Mucosa of stomach (tissue), 1 donor: Measurements from ENCODE around the gene IL32.

Experiments used
- H3K27me3 ChIP-seq: one replicate; pipeline ENCODE4 v1.7.0; 2013; ENCODE audit warnings: mild to moderate bottlenecking, low read length; ENCODE audit not compliant: control insufficient read depth, insufficient read depth
- H3K36me3 ChIP-seq: one replicate; pipeline ENCODE4 v1.7.0; 2013; ENCODE audit warnings: low read length; ENCODE audit not compliant: control insufficient read depth, insufficient read depth
- H3K4me1 ChIP-seq: one replicate; pipeline ENCODE4 v1.7.0; 2013; ENCODE audit warnings: mild to moderate bottlenecking, low read length; ENCODE audit not compliant: control insufficient read depth, insufficient read depth
- H3K4me3 ChIP-seq: one replicate; pipeline ENCODE4 v1.7.0; 2013; ENCODE audit warnings: low read length
- H3K9ac ChIP-seq: one replicate; pipeline ENCODE4 v1.7.0; 2013; ENCODE audit warnings: mild to moderate bottlenecking, low read length, moderate library complexity
- H3K9me3 ChIP-seq: one replicate; pipeline ENCODE4 v1.7.0; 2013; ENCODE audit warnings: mild to moderate bottlenecking, low read length, moderate library complexity; ENCODE audit not compliant: control insufficient read depth
- donor health status: Pancreatic carcinoma.

Gene IL32

DNA sequence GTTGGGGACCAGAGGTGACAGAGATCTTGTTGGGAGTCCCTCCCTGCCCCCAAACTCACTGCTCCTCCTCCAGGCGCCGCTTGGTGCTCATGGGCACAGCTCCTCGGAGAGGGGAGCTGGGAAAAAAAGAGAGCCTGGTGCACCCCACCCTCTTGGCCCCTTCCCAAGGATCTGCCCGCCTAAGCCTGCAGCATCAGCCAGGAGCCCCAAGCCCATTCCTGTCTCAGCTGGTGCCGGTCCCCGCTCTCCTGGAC, 42.1 kb upstream of the IL32 start:
- Histone ChIP-seq H3K9ac (peak overlapping the region; percentile 74), H3K4me3 (peak overlapping the region; percentile 82), H3K36me3 (no peaks in the 10 kb centered on the region), H3K27me3 (no peaks in the 10 kb centered on the region), H3K4me1 (peaks cover 32% of the 10 kb centered on the region), H3K9me3 (no peaks in the 10 kb centered on the region)

DNA sequence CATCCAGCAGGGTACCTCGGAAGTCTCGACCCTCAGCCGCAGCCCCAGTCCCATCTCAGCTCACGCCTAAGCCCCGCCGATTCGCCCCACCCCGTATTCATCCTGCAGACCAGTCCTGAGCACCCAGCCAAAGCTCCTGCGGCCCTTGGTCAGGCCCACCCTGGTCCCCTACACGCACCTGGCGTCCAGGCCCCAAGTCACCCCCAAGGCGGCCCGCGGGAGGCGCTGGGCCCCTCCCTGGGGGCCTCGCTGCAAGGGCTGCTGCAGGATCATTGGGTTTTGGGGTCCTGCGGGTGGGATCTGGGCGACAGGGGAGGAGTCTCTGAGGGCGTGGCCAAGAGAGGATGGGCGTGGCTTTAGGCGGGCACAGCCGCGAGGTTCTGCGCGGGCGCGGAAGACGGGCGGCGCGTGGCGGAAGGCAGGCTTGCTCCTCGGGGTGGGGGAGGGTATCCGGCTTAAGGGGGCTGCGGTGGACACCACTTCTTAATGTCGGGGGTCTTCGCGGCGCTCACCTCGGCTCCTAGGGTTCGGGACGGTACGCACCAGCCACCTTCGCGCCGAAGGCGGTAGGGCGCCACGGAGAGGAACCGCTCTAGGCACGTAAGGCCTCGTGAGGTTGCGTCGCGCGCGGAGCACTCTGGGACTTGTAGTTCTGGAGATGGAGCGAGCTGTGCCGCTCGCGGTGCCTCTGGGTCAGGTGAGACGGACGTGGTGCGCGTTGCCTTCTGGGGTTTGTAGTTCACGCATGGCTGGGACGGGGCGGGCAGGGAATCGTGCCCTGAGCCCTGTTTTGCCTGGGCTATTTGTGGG, 41.6 kb upstream of the IL32 start, which contains the start of the genes HCFC1R1 and THOC6:
Gene HCFC1R1, minus strand, starts transcription at position 274 of the 810 bp plus-strand sequence. Its CDS starts 1 bp downstream, at position 273.
Gene THOC6, plus strand, starts transcription at position 367 of the 810 bp plus-strand sequence. Its CDS starts 292 bp downstream, at position 659.
- no peaks in the 10 kb centered on the region for H3K36me3 ChIP-seq
- H3K4me1 ChIP-seq: peaks cover 32% of the 10 kb centered on the region
- no peaks in the 10 kb centered on the region for H3K27me3 ChIP-seq
- H3K4me3 ChIP-seq: peak within 1 kb of the TSS; percentile 82
- H3K9ac ChIP-seq: peak within 1 kb of the TSS; percentile 74
- no peaks in the 10 kb centered on the region for H3K9me3 ChIP-seq

DNA sequence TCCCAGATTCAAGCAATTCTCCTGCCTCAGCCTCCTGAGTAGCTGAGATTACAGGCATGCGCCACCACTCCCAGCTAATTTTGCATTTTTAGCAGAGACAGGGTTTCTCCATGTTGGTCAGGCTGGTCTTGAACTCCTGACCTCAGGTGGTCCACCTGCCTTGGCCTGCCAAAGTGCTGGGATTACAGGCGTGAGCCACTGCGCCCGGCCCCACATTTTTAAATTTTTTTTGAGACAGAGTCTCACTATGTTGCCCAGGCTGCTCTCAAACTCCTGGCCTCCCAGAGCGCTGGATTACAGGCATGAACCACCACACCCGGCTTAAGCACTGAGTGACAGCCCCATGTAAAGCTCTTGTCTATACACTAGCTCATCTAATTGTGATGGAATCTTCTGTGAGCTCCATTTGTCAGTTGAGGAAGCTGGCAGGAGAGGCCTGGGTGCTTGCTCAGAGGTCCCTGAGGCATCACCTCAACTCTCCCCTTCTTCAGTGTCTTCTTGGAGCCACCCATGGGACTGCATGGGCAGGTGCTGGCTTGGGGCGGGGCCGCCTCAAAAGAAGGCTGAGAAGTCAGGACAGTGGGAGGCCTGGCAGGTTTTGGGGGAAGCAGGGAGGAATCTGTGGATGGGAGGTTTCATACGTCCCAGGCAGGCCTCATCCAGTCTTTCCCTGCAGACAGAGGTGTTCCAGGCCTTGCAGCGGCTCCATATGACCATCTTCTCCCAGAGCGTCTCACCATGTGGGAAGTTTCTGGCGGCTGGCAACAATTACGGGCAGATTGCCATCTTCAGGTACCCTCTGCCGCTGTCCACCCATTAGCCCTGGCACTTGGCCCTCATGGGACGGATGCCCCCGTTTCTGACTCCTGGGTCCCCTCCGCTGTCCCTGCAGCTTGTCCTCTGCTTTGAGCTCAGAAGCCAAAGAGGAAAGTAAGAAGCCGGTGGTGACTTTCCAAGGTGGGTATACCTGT, 40.1 kb upstream of the IL32 start:
- H3K36me3 ChIP-seq: no peaks in the 10 kb centered on the region
- H3K9ac ChIP-seq: no peak overlapping the region
- H3K4me3 ChIP-seq: no peak overlapping the region
- peaks cover 11% of the 10 kb centered on the region for H3K27me3 ChIP-seq
- peaks cover 32% of the 10 kb centered on the region for H3K4me1 ChIP-seq
- no peaks in the 10 kb centered on the region for H3K9me3 ChIP-seq

DNA sequence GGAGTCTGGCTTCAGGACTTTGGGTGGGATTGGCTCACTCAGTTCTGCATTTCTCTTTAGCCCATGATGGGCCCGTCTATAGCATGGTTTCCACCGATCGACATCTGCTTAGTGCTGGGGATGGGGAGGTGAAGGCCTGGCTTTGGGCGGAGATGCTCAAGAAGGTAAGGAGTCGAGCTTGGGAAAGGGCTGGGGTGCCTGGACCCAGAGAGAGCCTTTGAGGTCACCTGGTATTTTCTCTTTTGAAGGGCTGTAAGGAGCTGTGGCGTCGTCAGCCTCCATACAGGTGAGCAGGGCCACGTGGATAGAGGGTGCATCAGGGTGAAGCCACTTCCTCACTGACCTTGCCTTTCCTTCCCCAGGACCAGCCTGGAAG, 39.4 kb upstream of the IL32 start:
- Histone ChIP-seq H3K9ac (no peak overlapping the region), H3K4me1 (peaks cover 33% of the 10 kb centered on the region), H3K4me3 (no peak overlapping the region), H3K9me3 (no peaks in the 10 kb centered on the region), H3K36me3 (no peaks in the 10 kb centered on the region), H3K27me3 (peaks cover 16% of the 10 kb centered on the region)

DNA sequence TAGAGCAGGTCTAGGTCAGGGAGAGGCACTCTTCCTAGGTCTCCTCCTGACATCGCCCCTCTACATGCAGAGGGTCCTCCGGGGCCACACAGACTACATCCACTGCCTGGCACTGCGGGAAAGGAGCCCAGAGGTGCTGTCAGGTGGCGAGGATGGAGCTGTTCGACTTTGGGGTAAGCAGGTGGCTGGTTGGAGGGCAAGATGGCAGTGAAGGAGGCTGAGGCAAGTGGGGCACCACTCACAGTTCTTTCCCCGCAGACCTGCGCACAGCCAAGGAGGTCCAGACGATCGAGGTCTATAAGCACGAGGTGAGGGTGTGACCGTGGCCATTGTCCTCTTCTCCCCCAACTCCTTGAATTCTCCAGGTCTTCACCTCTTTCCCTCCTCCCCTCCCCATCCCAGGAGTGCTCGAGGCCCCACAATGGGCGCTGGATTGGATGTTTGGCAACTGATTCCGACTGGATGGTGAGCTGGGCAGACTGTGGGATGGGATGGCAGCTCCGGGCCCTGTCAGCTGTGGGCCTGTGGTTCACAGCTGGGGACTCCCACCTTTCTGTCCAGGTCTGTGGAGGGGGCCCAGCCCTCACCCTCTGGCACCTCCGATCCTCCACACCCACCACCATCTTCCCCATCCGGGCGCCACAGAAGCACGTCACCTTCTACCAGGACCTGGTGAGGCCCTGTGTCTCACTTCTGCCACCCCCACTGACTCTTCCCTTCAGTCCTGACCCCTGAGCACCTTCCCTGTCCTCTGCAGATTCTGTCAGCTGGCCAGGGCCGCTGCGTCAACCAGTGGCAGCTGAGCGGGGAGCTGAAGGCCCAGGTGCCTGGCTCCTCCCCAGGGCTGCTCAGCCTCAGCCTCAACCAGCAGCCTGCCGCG, 38.6 kb upstream of the IL32 start:
- peaks cover 33% of the 10 kb centered on the region for H3K4me1 ChIP-seq
- H3K9me3 ChIP-seq: no peaks in the 10 kb centered on the region
- H3K36me3 ChIP-seq: no peaks in the 10 kb centered on the region
- H3K4me3 ChIP-seq: no peak overlapping the region
- H3K27me3 ChIP-seq: peaks cover 16% of the 10 kb centered on the region
- no peak overlapping the region for H3K9ac ChIP-seq

DNA sequence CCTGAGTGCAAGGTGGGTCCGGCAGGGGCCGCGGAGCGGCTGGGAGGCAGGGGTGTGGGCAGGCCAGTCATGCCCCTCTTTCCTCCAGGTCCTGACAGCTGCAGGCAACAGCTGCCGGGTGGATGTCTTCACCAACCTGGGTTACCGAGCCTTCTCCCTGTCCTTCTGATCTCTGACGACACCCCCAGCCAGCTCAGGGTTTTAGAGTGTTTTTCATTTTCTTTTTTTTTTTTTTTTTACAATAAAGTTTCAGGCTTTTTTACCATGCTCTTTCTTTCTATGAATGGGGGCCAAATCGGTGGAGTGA, 38.0 kb upstream of the IL32 start:
- Histone ChIP-seq H3K27me3 (peaks cover 16% of the 10 kb centered on the region), H3K9ac (no peak overlapping the region), H3K4me3 (no peak overlapping the region), H3K9me3 (no peaks in the 10 kb centered on the region), H3K4me1 (peaks cover 27% of the 10 kb centered on the region), H3K36me3 (no peaks in the 10 kb centered on the region)

DNA sequence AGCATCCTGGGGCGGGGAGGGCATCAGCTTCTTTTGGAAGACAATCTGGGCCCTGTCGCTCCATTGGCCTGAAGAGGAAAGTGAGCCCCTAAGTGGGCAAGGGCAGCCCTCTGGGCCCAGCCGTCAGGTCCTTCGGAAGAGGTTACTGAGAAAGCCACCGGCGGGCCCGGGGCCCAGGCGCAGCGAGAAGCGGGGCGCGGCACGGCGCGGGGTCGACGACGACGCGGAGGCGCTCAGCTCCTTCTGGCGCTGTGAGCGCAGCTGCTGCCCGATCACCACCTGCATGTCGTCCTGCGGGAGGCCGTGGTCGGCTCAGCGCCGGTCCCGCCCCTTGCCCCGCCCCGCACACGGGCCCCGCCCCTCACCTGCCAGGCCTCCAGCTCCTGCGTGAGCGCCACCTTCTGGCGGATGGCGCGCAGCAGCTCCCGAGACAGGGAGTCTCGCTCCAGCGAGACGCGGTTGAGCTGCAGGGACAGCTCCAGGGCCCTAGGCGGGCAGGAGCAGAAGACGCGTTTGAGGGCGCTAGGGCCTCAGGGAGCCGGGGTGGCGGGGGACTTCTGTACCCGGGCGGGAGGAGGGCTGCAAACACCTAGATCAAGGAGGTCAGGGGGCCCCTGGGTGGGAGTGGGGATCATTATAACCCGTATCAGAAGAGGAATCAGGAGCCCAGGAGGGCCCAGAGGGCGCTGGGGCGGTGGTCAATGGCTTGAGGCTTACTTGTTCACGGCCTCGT, 37.3 kb upstream of the IL32 start:
- H3K4me3 ChIP-seq: no peak overlapping the region
- no peak overlapping the region for H3K9ac ChIP-seq
- H3K9me3 ChIP-seq: no peaks in the 10 kb centered on the region
- H3K27me3 ChIP-seq: peaks cover 16% of the 10 kb centered on the region
- no peaks in the 10 kb centered on the region for H3K36me3 ChIP-seq
- H3K4me1 ChIP-seq: peaks cover 20% of the 10 kb centered on the region

DNA sequence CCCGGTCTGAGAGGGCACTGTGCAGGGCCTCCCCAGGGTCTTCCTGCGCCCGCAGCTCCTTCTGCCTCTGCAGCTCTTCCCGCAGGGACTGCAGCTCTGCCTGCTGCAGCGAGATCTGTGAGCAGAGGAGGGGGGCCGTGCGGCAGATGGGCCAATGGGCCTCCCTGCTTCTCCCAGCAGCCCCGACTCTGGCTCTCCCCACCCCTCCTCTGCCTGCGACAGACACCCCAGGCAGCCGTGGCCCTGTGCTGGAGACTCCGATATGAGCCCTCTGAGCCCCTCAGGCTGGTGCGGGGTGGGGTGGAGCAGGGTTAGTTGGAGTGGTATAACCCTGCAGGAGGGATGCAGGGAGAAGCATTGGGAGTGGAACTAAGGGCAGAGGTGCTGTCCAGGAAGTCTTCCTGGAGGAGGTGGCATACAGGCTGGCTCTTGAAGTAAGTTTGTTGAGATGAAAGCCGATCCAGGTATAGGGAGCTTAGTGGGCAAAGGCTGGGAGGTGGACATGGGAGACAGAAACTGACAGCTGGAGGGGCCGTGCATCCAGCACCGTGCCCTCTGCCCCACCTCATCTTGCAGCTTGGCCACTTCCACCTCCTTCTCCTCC, 36.6 kb upstream of the IL32 start:
- H3K27me3 ChIP-seq: peaks cover 16% of the 10 kb centered on the region

DNA sequence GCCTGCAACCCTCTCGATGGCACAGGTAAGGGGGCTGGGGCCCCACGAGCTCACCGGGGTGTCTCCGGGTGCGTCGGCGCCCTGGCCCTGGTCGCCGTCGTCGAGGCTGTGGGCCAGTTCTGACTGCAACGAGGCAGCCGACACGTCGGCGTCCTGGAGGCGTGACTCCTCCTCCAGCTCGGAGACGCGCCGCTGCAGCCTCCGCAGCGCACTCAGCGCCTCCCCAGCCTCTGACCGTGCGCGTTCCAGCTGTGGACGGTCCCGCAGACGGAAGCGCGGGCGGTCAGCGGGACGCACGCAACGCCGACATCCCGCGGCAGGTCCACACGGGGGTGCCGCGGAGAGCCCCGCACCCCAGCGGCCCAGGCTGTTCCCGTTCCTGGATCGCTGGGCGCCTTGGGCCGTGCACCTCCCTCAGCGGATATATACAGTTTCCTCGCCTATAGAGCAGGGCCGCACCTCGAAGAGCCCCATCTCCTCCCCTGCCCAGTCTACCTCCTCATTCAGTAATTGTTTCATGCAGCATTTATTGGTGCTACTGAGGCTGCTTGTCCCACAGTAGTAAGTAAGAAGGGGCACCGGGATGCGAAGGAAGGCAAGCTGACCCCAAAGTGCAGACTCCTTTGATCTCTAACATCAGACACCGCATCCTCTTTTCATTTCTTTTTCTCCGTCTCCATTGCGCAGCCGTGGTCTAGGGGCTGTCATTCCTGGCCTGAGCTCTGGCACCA, 35.8 kb upstream of the IL32 start:
- peaks cover 16% of the 10 kb centered on the region for H3K27me3 ChIP-seq
- H3K9ac ChIP-seq: no peak overlapping the region
- no peaks in the 10 kb centered on the region for H3K36me3 ChIP-seq
- no peaks in the 10 kb centered on the region for H3K9me3 ChIP-seq
- H3K4me1 ChIP-seq: peaks cover 15% of the 10 kb centered on the region
- H3K4me3 ChIP-seq: no peak overlapping the region

More for the DNA sequence above, 36.6 kb upstream of the IL32 start:
- H3K4me1 ChIP-seq: peaks cover 15% of the 10 kb centered on the region
- no peak overlapping the region for H3K4me3 ChIP-seq
- H3K36me3 ChIP-seq: no peaks in the 10 kb centered on the region
- H3K9me3 ChIP-seq: no peaks in the 10 kb centered on the region
- H3K9ac ChIP-seq: no peak overlapping the region

DNA sequence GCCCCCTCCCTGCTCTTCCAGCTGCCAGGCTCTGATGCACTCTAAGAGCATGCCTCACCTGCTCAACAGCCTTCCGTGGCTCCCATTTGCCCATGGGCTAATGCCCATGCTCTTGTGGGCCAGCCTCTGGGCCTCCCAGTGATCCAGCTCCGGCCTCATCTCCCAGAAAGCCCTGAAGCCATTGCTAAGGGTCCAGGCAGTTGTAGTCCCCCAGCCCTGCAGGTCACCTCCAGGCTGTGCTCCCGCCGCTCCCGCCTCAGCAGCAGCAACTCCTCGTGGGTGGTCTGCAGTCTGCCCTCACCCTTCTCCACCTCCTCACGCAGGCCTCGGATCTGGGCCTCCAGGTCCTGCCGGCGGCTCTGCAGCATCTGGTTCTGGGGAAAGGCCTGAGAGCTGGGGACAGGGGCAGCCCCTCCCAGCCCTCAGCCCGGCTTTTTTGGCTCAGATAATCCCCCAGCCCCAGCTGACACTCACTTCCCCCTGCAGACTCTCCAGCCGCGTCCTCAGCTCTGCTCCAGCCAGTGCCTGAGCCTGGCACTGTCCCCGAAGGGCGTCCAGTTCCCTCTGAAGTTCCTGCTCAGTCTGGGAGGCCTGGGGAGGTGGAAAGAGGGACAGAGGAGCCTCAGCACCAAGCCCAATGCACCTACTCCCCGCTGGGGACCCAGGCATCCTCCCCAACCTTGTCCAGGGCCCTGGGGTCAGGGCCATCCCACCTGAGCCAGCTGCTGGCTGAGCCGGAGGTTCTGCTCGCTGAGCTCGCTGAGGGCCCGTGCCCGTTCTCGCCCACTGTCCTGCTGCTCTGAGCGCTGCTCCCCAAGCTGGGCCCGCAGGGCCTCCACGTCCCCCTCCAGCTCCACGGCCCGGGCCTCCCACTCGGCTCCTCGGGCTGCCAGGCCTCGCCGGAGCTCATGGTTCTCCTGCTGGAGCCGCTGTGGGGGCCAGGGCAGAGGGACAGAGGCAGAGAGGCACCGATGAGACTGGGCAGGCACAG, 34.9 kb upstream of the IL32 start:
- Histone ChIP-seq H3K36me3 (no peaks in the 10 kb centered on the region), H3K4me1 (peaks cover 17% of the 10 kb centered on the region), H3K4me3 (no peak overlapping the region), H3K9me3 (no peaks in the 10 kb centered on the region), H3K27me3 (peaks cover 20% of the 10 kb centered on the region), H3K9ac (no peak overlapping the region)
